IPS-20b (cell line): Measurements from ENCODE around the gene GALNT15.

Experiments used
- H3K27ac ChIP-seq: one replicate; pipeline ENCODE4 v1.5.1; 2013; ENCODE audit warnings: low read length
- H3K27me3 ChIP-seq: 2 replicates; pipeline ENCODE4 v1.6.1; 2013; ENCODE audit warnings: mild to moderate bottlenecking, low read length, inconsistent platforms; ENCODE audit not compliant: insufficient read depth
- H3K36me3 ChIP-seq: 2 replicates; pipeline ENCODE4 v1.6.1; 2013; ENCODE audit warnings: low read depth, mild to moderate bottlenecking, inconsistent platforms, low read length, moderate library complexity; ENCODE audit not compliant: insufficient read depth
- H3K4me1 ChIP-seq: 2 replicates; pipeline ENCODE4 v1.6.1; 2013; ENCODE audit warnings: mild to moderate bottlenecking, control low read depth, inconsistent platforms, low read length, moderate library complexity; ENCODE audit not compliant: insufficient read depth
- H3K4me3 ChIP-seq: 2 replicates; pipeline ENCODE4 v1.5.1; 2013; ENCODE audit warnings: mild to moderate bottlenecking, low read length, inconsistent platforms
- H3K9ac ChIP-seq: 2 replicates; pipeline ENCODE4 v1.6.1; 2013; ENCODE audit warnings: low read depth, mild to moderate bottlenecking, inconsistent platforms, low read length, moderate library complexity
- H3K9me3 ChIP-seq: 2 replicates; pipeline ENCODE4 v1.6.1; 2013; ENCODE audit warnings: mild to moderate bottlenecking, low read depth, low read length, inconsistent platforms; ENCODE audit not compliant: insufficient read depth

Gene GALNT15

DNA sequence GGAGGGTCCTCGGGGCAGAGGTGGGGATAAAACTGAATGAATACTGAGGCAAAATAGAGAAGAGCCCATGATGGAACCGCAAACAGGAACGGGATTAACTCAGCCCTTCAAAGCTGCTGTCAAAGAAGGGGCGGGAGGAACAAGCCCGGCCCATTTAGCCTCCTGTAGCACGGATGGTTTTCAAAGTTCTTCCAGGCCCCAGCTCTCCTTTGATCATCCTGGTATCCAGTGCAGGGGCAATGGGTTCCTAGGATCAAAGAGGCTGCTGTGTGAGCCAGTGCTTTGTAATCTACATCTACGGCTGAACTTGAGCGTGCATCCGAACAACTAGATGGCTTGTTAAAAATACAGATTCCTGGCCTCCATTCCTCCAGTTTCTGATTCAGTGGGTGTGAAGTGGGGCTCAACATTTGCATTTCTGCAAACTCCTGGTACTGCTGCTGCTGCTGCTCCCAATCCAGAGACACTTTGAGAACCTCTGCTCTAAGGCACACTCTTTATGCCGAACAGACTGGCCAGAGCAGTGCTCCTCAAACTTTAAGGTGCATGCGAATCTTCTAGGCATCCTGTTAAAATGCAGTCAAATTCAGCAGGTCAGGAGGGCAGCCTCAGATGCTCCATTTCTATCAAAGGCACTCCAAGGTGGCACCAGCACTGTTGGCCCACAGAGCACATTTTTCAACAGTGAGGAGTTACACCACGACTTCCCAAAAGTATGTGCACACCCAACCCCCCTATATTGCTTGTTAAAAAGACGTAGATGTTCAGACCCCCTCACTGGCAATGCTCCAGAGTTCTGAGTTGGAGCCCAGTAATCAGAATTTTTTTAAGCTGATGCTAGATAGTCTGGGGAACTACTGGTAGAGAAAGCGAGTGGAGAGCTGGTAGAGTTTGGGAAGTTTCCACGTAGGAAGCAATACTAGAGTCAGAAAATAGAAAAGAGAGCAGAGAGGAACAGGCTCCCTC lies 5.6 kb downstream of the GALNT15 start:
- Histone ChIP-seq H3K4me3 (no peak overlapping the region), H3K9ac (no peak overlapping the region)

DNA sequence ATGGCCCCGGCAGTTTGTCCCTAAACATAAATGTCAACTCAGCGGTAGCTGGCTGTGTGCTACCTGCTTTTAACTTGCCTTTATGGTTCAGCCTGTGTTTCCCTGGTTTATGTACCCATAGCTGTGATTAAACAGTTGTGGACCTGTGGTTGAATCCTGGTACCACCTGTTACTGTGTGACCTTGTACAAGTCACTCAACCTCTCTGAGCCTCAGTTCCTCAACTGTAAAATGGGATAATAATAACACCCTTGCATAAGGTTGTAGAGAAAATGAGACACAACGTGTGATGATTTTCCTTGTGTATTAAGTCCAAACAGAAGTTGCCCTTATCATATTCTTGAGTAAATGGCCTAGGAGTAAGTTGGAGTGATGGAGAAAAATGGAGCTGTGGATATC lies 6.3 kb downstream of the GALNT15 start:
- Histone ChIP-seq H3K9me3 (no peaks in the 10 kb centered on the region), H3K4me3 (no peak overlapping the region), H3K36me3 (no peaks in the 10 kb centered on the region), H3K27me3 (peaks cover 7% of the 10 kb centered on the region; the same call in 1 of the 2 replicates), H3K4me1 (0 out of 2 replicates have a peak, but pooled peaks cover 2% of the 10 kb centered on the region), H3K9ac (no peak overlapping the region), H3K27ac (no peak overlapping the region)

More for the DNA sequence above, 5.6 kb downstream of the GALNT15 start:
- Histone ChIP-seq H3K36me3 (no peaks in the 10 kb centered on the region), H3K4me1 (0 out of 2 replicates have a peak, but pooled peaks cover 2% of the 10 kb centered on the region), H3K27ac (no peak overlapping the region), H3K9me3 (no peaks in the 10 kb centered on the region), H3K27me3 (peaks cover 7% of the 10 kb centered on the region; the same call in 1 of the 2 replicates)

DNA sequence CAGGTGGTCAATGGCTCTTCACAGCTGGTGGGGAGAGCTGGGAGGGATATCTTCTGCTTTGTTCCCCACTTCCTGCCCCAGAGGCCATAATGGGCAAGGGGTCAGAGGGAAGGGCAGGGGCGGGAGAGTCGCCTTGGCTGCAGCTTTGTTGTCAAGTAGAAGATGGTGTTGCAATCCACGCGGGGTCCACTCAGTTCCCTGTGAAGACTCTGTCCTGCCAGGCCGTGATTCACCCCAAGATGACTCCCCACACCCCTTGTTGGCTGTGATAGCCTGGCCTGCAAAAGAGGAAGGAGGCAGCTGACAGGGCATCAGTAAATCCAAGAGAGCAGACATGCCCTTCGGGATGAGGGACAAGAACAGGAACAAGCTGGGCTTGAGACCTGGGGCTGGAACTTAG lies 6.9 kb downstream of the GALNT15 start:
- Histone ChIP-seq H3K27ac (no peak overlapping the region), H3K27me3 (peaks cover 7% of the 10 kb centered on the region; the same call in 1 of the 2 replicates), H3K4me3 (no peak overlapping the region), H3K4me1 (0 out of 2 replicates have a peak, but pooled peaks cover 2% of the 10 kb centered on the region), H3K9ac (no peak overlapping the region), H3K36me3 (no peaks in the 10 kb centered on the region), H3K9me3 (no peaks in the 10 kb centered on the region)

DNA sequence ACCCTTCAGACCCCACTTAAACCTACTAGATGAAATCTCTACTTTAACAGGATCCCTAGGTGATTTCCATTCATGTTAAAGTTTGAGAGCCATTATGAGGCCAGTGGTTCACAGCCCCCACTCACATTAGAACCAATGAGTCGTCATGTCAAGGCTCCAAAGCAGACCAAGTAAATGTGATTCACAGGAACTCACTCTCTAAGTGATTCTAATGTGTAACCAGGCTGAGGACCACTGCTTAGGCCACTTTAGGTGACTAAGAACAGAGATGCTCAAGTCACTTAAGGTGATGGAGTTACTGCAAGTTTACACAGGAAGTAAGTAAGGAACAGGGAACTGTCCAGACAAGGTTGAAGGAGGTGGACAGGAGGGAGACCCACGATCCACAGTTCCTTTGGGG lies 7.7 kb downstream of the GALNT15 start:
- Histone ChIP-seq H3K4me1 (0 out of 2 replicates have a peak, but pooled peaks cover 2% of the 10 kb centered on the region), H3K4me3 (no peak overlapping the region), H3K9ac (no peak overlapping the region), H3K27me3 (peaks cover 7% of the 10 kb centered on the region; the same call in 1 of the 2 replicates), H3K9me3 (no peaks in the 10 kb centered on the region), H3K36me3 (no peaks in the 10 kb centered on the region), H3K27ac (no peak overlapping the region)

DNA sequence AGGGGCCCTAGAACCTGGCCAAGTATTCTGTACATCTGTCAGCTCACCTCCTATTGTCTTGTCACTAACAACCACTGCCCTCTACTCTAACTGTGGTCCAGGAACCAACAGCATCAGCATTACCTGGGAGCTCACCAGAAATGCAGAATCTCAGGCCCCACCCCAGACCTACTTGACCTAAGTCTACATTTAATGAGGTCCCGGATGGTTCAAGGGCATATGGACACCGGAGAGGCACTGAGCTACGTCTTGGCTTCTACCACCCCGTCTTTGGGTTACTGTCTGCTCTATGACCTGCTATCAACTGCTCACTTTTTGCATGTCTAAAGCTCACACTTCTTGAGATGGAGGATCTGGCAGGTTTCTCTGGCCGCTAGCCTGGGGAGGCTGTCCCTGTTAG lies 8.1 kb downstream of the GALNT15 start:
- Histone ChIP-seq H3K27ac (no peak overlapping the region), H3K36me3 (no peaks in the 10 kb centered on the region), H3K4me3 (no peak overlapping the region), H3K27me3 (peaks cover 6% of the 10 kb centered on the region; the same call in 1 of the 2 replicates), H3K9ac (no peak overlapping the region), H3K9me3 (no peaks in the 10 kb centered on the region), H3K4me1 (0 out of 2 replicates have a peak, but pooled peaks cover 2% of the 10 kb centered on the region)

DNA sequence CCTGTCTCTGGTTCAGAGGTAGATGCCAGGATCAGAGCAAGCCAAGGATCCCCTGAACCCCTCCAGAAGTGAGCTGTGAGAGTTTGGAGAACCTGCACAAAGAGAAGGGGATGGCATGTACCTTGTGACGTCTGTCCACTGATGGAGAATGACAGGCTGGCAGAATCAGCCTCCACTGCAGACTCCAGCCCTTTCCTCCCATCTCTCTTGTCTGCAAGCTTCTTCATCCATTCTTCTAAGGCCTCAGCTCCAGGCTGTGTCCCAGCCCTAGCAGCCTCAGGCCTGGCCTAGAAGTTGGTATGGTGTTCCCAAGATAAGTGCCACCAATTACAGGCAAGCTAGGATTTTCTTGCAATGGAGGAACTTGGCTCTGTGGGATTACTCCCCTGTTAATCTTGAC lies 8.6 kb downstream of the GALNT15 start:
- Histone ChIP-seq H3K9ac (no peak overlapping the region), H3K4me1 (0 out of 2 replicates have a peak, but pooled peaks cover 1% of the 10 kb centered on the region), H3K36me3 (no peaks in the 10 kb centered on the region), H3K4me3 (no peak overlapping the region), H3K27me3 (peaks cover 1% of the 10 kb centered on the region; the same call in 1 of the 2 replicates), H3K9me3 (no peaks in the 10 kb centered on the region), H3K27ac (no peak overlapping the region)

- Histone ChIP-seq H3K36me3 (no peaks in the 10 kb centered on the region), H3K4me3 (no peak overlapping the region), H3K9ac (no peak overlapping the region), H3K27ac (no peak overlapping the region), H3K27me3 (no peaks in the 10 kb centered on the region), H3K9me3 (no peaks in the 10 kb centered on the region), H3K4me1 (no peaks in the 10 kb centered on the region)
These were observed 9.3 kb downstream of the GALNT15 start for GRCh38 chr3:16183601-16184270.

DNA sequence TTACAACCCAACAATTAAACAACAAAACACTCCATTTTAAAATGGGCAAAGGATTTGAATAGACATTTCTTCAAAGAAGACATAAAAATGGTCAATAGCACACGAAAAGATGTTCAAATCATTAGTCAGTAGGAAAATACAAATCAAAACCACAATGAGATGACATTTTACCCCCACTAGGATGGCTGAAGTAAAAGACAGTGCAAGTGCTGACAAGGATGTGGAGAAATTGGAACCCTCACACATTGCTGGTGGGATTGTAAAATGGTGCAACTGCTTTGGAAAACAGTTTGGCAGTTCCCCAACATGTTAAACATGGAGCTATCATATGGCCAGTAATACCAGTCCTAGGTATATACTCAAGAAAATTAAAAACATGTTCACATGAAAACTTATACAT lies 11.6 kb downstream of the GALNT15 start:
- Histone ChIP-seq H3K9ac (no peak overlapping the region), H3K36me3 (no peaks in the 10 kb centered on the region), H3K27ac (no peak overlapping the region), H3K27me3 (no peaks in the 10 kb centered on the region), H3K4me3 (no peak overlapping the region), H3K4me1 (no peaks in the 10 kb centered on the region), H3K9me3 (no peaks in the 10 kb centered on the region)

GRCh38 chr3:16186565-16186964 lies 12.1 kb downstream of the GALNT15 start:
- Histone ChIP-seq H3K27me3 (no peaks in the 10 kb centered on the region), H3K36me3 (no peaks in the 10 kb centered on the region), H3K27ac (no peak overlapping the region), H3K9ac (no peak overlapping the region), H3K4me3 (no peak overlapping the region), H3K4me1 (no peaks in the 10 kb centered on the region), H3K9me3 (no peaks in the 10 kb centered on the region)

DNA sequence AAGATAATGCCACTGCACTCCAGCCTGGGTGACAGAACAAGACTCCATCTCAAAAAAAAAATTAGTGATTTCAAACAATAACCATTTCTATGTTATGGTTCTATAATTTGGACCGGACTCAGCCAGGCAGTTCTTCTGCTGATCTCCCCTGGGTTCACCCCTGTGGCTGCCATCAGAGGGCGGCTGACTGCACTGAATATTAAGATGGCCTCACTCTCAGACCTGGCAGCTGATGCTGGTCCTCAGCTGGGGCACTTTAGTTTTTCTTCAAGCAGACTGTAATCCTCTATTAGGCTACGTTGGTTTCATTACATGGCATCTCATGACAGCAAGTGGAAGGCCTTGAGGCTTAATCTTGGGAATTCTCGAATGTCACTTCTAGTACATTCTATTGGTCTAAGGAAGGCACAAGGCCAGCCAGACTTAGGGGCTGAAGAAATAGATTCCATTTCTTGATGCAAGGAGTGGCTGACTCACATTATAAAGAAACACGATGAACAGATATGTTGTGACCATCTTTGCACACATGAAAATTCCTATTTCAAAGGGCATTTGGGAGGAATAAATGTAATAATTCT lies 12.8 kb downstream of the GALNT15 start:
- no peaks in the 10 kb centered on the region for H3K9me3 ChIP-seq
- H3K36me3 ChIP-seq: no peaks in the 10 kb centered on the region
- no peaks in the 10 kb centered on the region for H3K4me1 ChIP-seq
- no peaks in the 10 kb centered on the region for H3K27me3 ChIP-seq
- no peak overlapping the region for H3K4me3 ChIP-seq
- H3K27ac ChIP-seq: no peak overlapping the region
- no peak overlapping the region for H3K9ac ChIP-seq

DNA sequence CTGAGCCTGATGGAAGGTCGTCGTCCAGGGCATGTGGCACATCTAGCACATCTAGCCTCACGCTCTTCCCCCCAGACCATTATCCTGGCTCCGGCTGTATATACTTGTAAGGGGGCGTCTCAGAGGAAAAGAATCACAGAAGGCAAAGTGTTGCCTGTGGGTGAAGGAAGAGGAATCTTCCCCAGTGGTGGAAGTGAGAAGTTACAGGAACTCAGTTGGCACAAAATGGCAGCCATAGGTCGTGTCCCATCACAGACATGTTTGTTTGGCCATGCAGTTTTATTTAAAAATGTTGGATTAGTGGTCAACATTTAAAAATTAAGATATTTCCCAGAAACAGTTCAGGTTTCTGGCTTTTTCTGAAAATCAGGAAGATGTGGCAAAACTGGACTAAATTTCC lies 13.6 kb downstream of the GALNT15 start:
- no peaks in the 10 kb centered on the region for H3K4me1 ChIP-seq
- H3K4me3 ChIP-seq: no peak overlapping the region
- no peak overlapping the region for H3K9ac ChIP-seq
- H3K27ac ChIP-seq: no peak overlapping the region
- no peaks in the 10 kb centered on the region for H3K27me3 ChIP-seq
- no peaks in the 10 kb centered on the region for H3K9me3 ChIP-seq
- H3K36me3 ChIP-seq: no peaks in the 10 kb centered on the region
